PC-9 (cell line): ENCODE data around the gene PPP1R17. TPM values are rescaled to one million over a fixed set of nuclear protein-coding genes. Genes with fewer than 3 reads are reported as not detected.

Experiments used
- BruUV-seq: library from RNA; stranded (reverse); fragments of 400-500 nt; replicated peaks from 2 replicates; lab custom pipeline; 2021; lab: Mats Ljungman, UMichigan
- CTCF ChIA-PET: fragments of 300-600 bp; sonication (Branson Sonifier 250); formaldehyde crosslinking; loops from one replicate; lab custom pipeline; 2022; ENCODE audit warnings: antibody characterized with exemption; lab: Charles Lee
- POLR2A ChIA-PET: fragments of 300-600 bp; sonication (Branson Sonifier 250); formaldehyde crosslinking; loops from one replicate; lab custom pipeline; 2022; ENCODE audit warnings: antibody characterized with exemption; ENCODE audit not compliant: unreplicated experiment; lab: Charles Lee
- DNase-seq, 2 experiments: peaks; one replicate each; pipeline versions ENCODE4 v3.0.0 to v3.0.0-alpha.2; 2015 to 2022; ENCODE audit warnings: mixed read lengths in 1 of 2
- H2AFZ ChIP-seq: fragments of 200-600 bp; sonication (generic); 2 replicates; pipeline ENCODE4 v1.8.1; 2017; ENCODE audit warnings: antibody characterized with exemption
- H3F3A ChIP-seq: fragments of 200-600 bp; sonication (generic); 2 replicates; pipeline ENCODE4 v1.8.1; 2017; ENCODE audit warnings: antibody characterized with exemption, mild to moderate bottlenecking, low read depth; ENCODE audit not compliant: insufficient read depth
- H3K27ac ChIP-seq: fragments of 200-600 bp; sonication (generic); 2 replicates; pipeline ENCODE4 v1.6.1; 2016; ENCODE audit warnings: mixed run types
- H3K27me3 ChIP-seq: fragments of 200-600 bp; sonication (generic); 2 replicates; pipeline ENCODE4 v1.6.1; 2016; ENCODE audit warnings: low read depth, mixed run types; ENCODE audit not compliant: insufficient read depth
- H3K36me3 ChIP-seq: fragments of 200-600 bp; sonication (generic); 2 replicates; pipeline ENCODE4 v1.6.1; 2016; ENCODE audit warnings: low read depth, mixed run types
- H3K4me1 ChIP-seq: fragments of 200-600 bp; sonication (generic); replicated peaks from 2 replicates; pipeline ENCODE4 v1.6.1; 2016; ENCODE audit warnings: mixed run types; ENCODE audit not compliant: insufficient read depth
- H3K4me2 ChIP-seq: fragments of 200-600 bp; sonication (generic); 2 replicates; pipeline ENCODE4 v1.6.1; 2017; ENCODE audit warnings: mixed run types
- H3K4me3 ChIP-seq: fragments of 200-600 bp; sonication (generic); 2 replicates; pipeline ENCODE4 v1.6.1; 2016; ENCODE audit warnings: mixed run types
- H3K79me2 ChIP-seq: fragments of 200-600 bp; sonication (generic); 2 replicates; pipeline ENCODE4 v1.6.1; 2017; ENCODE audit warnings: low read depth, mixed run types
- H3K9me2 ChIP-seq: fragments of 200-600 bp; sonication (generic); 2 replicates; pipeline ENCODE4 v1.8.1; 2017; ENCODE audit warnings: mild to moderate bottlenecking; ENCODE audit not compliant: insufficient read depth
- H3K9me3 ChIP-seq: fragments of 200-600 bp; sonication (generic); 2 replicates; pipeline ENCODE4 v1.8.1; 2016; ENCODE audit warnings: low read depth; ENCODE audit not compliant: insufficient read depth
- H4K20me1 ChIP-seq: fragments of 200-600 bp; sonication (generic); 2 replicates; pipeline ENCODE4 v1.8.1; 2017; ENCODE audit not compliant: insufficient read depth
- EZH2 ChIP-seq: fragments of 200-600 bp; sonication (generic); IDR thresholded peaks from 2 replicates; pipeline ENCODE4 v1.8.0; 2017; ENCODE audit warnings: antibody characterized with exemption, low read depth
- intact Hi-C: fragments of 100-400 bp; cut with micrococcal nuclease; formaldehyde crosslinking; loops from one replicate; pipeline ENCODE4 v1.10.0; 2022; ENCODE audit not compliant: unreplicated experiment
- total RNA-seq: library from RNA; stranded (reverse); gene quantifications from 2 replicates; pipeline ENCODE4 v1.2.3, GENCODE V29; 2021
- TF ChIP-seq, protein P1 (sequence below): fragments of 200-600 bp; sonication (generic); conservative IDR thresholded peaks from 2 replicates; pipeline ENCODE4 v1.6.1; 2017; ENCODE audit warnings: mixed run types, antibody characterized with exemption, mild to moderate bottlenecking, moderate library complexity

PPP1R17 gene
- total RNA-seq, 1 experiment from 2014 or later: not detected

DNA sequence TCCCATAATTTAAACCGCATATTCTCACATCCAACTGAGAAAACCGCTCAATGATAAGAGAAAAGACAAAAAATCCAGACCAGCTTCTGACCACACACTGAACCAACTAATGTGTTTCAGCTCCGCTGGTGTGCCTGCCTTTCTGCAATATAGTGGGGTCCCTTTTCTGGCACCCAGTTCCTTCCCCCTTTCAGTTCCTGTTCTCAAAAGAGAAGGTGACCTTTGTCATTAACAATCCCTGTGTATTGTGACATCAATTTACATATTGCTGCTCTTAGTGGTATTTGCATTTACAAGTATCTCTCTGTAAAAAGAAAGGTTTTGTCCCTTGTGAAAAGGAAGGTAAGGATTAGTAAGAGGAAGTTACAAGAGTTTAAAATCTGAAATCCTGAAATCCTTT, 1.4 kb downstream of the PPP1R17 start:
- BruUV-seq: no TSS peak
- no peaks in the 10 kb centered on the region for H3K79me2 ChIP-seq
- H3F3A ChIP-seq: no peaks in the 10 kb centered on the region
- no peak overlapping the region for H2AFZ ChIP-seq
- H3K9me2 ChIP-seq: no peaks in the 10 kb centered on the region
- intact Hi-C loops: no loop called here
- H3K27me3 ChIP-seq: peaks cover 59% of the 10 kb centered on the region
- ChIA-PET CTCF (no interaction called here), POLR2A (no interaction called here)
- H3K36me3 ChIP-seq: no peaks in the 10 kb centered on the region
- no peak for TF ChIP-seq EZH2
- TF ChIP-seq, protein P1, sequence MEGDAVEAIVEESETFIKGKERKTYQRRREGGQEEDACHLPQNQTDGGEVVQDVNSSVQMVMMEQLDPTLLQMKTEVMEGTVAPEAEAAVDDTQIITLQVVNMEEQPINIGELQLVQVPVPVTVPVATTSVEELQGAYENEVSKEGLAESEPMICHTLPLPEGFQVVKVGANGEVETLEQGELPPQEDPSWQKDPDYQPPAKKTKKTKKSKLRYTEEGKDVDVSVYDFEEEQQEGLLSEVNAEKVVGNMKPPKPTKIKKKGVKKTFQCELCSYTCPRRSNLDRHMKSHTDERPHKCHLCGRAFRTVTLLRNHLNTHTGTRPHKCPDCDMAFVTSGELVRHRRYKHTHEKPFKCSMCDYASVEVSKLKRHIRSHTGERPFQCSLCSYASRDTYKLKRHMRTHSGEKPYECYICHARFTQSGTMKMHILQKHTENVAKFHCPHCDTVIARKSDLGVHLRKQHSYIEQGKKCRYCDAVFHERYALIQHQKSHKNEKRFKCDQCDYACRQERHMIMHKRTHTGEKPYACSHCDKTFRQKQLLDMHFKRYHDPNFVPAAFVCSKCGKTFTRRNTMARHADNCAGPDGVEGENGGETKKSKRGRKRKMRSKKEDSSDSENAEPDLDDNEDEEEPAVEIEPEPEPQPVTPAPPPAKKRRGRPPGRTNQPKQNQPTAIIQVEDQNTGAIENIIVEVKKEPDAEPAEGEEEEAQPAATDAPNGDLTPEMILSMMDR: no peak
- no peaks in the 10 kb centered on the region for H3K9me3 ChIP-seq
- no peaks in the 10 kb centered on the region for H4K20me1 ChIP-seq
- no peak for DNase-seq
- no peak overlapping the region for H3K4me2 ChIP-seq
- H3K4me3 ChIP-seq: no peak overlapping the region
- no peak overlapping the region for H3K27ac ChIP-seq
- no peaks in the 10 kb centered on the region for H3K4me1 ChIP-seq

GRCh38 chr7:31688996-31689395, 2.0 kb downstream of the PPP1R17 start:
- no peak overlapping the region for H2AFZ ChIP-seq

GRCh38 chr7:31690935-31691334, 3.9 kb downstream of the PPP1R17 start:
- no peak for DNase-seq
- H3K4me2 ChIP-seq: no peak overlapping the region

More at GRCh38 chr7:31688996-31689395, 2.0 kb downstream of the PPP1R17 start:
- ChIA-PET CTCF (no interaction called here), POLR2A (no interaction called here)
- TF ChIP-seq, protein P1: no peak
- no peak for TF ChIP-seq EZH2
- DNase-seq: no peak
- H3K79me2 ChIP-seq: no peaks in the 10 kb centered on the region
- intact Hi-C loops: no loop called here
- H3K4me2 ChIP-seq: no peak overlapping the region
- no peak overlapping the region for H3K4me3 ChIP-seq
- H3F3A ChIP-seq: no peaks in the 10 kb centered on the region
- no peaks in the 10 kb centered on the region for H3K9me3 ChIP-seq
- no peaks in the 10 kb centered on the region for H3K4me1 ChIP-seq
- no peak overlapping the region for H3K27ac ChIP-seq
- H3K9me2 ChIP-seq: no peaks in the 10 kb centered on the region
- H3K36me3 ChIP-seq: no peaks in the 10 kb centered on the region
- peaks cover 59% of the 10 kb centered on the region for H3K27me3 ChIP-seq
- no peaks in the 10 kb centered on the region for H4K20me1 ChIP-seq
- BruUV-seq: no TSS peak

More at GRCh38 chr7:31690935-31691334, 3.9 kb downstream of the PPP1R17 start:
- H3K9me2 ChIP-seq: no peaks in the 10 kb centered on the region
- no peaks in the 10 kb centered on the region for H3K9me3 ChIP-seq
- no peak overlapping the region for H3K27ac ChIP-seq
- H3K4me3 ChIP-seq: no peak overlapping the region
- peaks cover 58% of the 10 kb centered on the region for H3K27me3 ChIP-seq
- no peak for TF ChIP-seq EZH2
- TF ChIP-seq, protein P1: no peak
- intact Hi-C loops: no loop called here
- no peaks in the 10 kb centered on the region for H3K4me1 ChIP-seq
- BruUV-seq: no TSS peak
- H3K36me3 ChIP-seq: no peaks in the 10 kb centered on the region
- H2AFZ ChIP-seq: no peak overlapping the region
- H3F3A ChIP-seq: no peaks in the 10 kb centered on the region
- POLR2A ChIA-PET: no interaction called here
- H3K79me2 ChIP-seq: no peaks in the 10 kb centered on the region
- CTCF ChIA-PET: no interaction called here
- H4K20me1 ChIP-seq: no peaks in the 10 kb centered on the region
